Astrocyte (in vitro differentiated cells and primary cell): Measurements from ENCODE around the gene GLRX5. TPM values are rescaled to one million over a fixed set of nuclear protein-coding genes. Genes with fewer than 3 reads are reported as not detected.

Experiments
- DNase-seq: peaks from one replicate; pipeline ENCODE4 v3.0.0-alpha.2; 2010; ENCODE audit warnings: low read depth
- FAIRE-seq: peaks from 2 replicates; lab custom pipeline; 2011; peaks lifted over from hg19 to GRCh38; lab: Jason Lieb, UNC
- H2AFZ ChIP-seq: 2 replicates; pipeline ENCODE4 v1.6.0; 2012; ENCODE audit warnings: low read depth, low read length, inconsistent platforms
- H3K27ac ChIP-seq: 2 replicates; pipeline ENCODE4 v1.5.1; 2011; ENCODE audit warnings: low read depth, low read length, inconsistent platforms
- H3K27me3 ChIP-seq: 2 replicates; pipeline ENCODE4 v1.6.0; 2011; ENCODE audit warnings: low read length, inconsistent platforms; ENCODE audit not compliant: insufficient read depth
- H3K36me3 ChIP-seq: 2 replicates; pipeline ENCODE4 v1.5.1; 2011; ENCODE audit warnings: low read length, inconsistent platforms; ENCODE audit not compliant: insufficient read depth
- H3K4me1 ChIP-seq: 2 replicates; pipeline ENCODE4 v1.5.1; 2011; ENCODE audit warnings: low read length, inconsistent platforms; ENCODE audit not compliant: insufficient read depth
- H3K4me2 ChIP-seq: 2 replicates; pipeline ENCODE4 v1.6.0; 2012; ENCODE audit warnings: low read length, inconsistent platforms
- H3K4me3 ChIP-seq: 2 replicates; pipeline ENCODE4 v1.5.1; 2011; ENCODE audit warnings: low read depth, mild to moderate bottlenecking, low read length, inconsistent platforms; ENCODE audit not compliant: insufficient read depth
- H3K79me2 ChIP-seq: 2 replicates; pipeline ENCODE4 v1.6.0; 2012; ENCODE audit warnings: mild to moderate bottlenecking, low read length, inconsistent platforms; ENCODE audit not compliant: insufficient read depth
- H3K9ac ChIP-seq: 2 replicates; pipeline ENCODE4 v1.6.0; 2012; ENCODE audit warnings: mild to moderate bottlenecking, low read length, inconsistent platforms
- H3K9me3 ChIP-seq: 2 replicates; pipeline ENCODE4 v1.5.1; 2012; ENCODE audit warnings: low read depth, mild to moderate bottlenecking, low read length, inconsistent platforms; ENCODE audit not compliant: insufficient read depth
- H4K20me1 ChIP-seq: 2 replicates; pipeline ENCODE4 v1.6.0; 2012; ENCODE audit warnings: low read length, inconsistent platforms; ENCODE audit not compliant: insufficient read depth
- H3K27ac Mint-ChIP-seq: one replicate; pipeline ENCODE4 v1.8.0; 2021; ENCODE audit warnings: mild to moderate bottlenecking, mixed read lengths; ENCODE audit not compliant: unreplicated experiment
- H3K27me3 Mint-ChIP-seq: one replicate; pipeline ENCODE4 v1.8.0; 2021; ENCODE audit warnings: low read depth, mixed read lengths; ENCODE audit not compliant: unreplicated experiment
- H3K36me3 Mint-ChIP-seq: one replicate; pipeline ENCODE4 v1.8.0; 2021; ENCODE audit warnings: low read depth, mixed read lengths; ENCODE audit not compliant: unreplicated experiment
- H3K4me1 Mint-ChIP-seq: one replicate; pipeline ENCODE4 v1.8.0; 2021; ENCODE audit warnings: low read depth, mixed read lengths; ENCODE audit not compliant: unreplicated experiment
- H3K4me3 Mint-ChIP-seq: one replicate; pipeline ENCODE4 v1.8.0; 2021; ENCODE audit warnings: mild to moderate bottlenecking, moderate library complexity, mixed read lengths; ENCODE audit not compliant: unreplicated experiment
- H3K9me3 Mint-ChIP-seq: one replicate; pipeline ENCODE4 v1.8.0; 2021; ENCODE audit warnings: mild to moderate bottlenecking, mixed read lengths; ENCODE audit not compliant: unreplicated experiment
- CTCF ChIP-seq: IDR thresholded peaks from 2 replicates; pipeline ENCODE4 v1.5.1; 2011; ENCODE audit warnings: low read depth, mild to moderate bottlenecking, inconsistent platforms, low read length, moderate library complexity; ENCODE audit not compliant: insufficient read depth
- EZH2 ChIP-seq: IDR thresholded peaks from 2 replicates; pipeline ENCODE4 v1.6.1; 2012; ENCODE audit warnings: mild to moderate bottlenecking, low read length, inconsistent platforms; ENCODE audit not compliant: insufficient read depth
- total RNA-seq: library from RNA; stranded (reverse); gene quantifications from 2 replicates; pipeline ENCODE4 v1.2.1, GENCODE V29; 2021

Gene GLRX5
- total RNA-seq, 1 donor from 2014 or later, result 50.5 TPM

GRCh38 chr14:95486875-95487668 lies 47.8 kb upstream of the GLRX5 start:
- no peaks in the 10 kb centered on the region for H4K20me1 ChIP-seq
- Mint-ChIP-seq H3K36me3 (no peaks in the 10 kb centered on the region), H3K4me1 (peaks cover 18% of the 10 kb centered on the region), H3K4me3 (no peak overlapping the region), H3K27ac (no peak overlapping the region), H3K27me3 (peaks cover 16% of the 10 kb centered on the region), H3K9me3 (peaks cover 3% of the 10 kb centered on the region)
- no peak overlapping the region for H3K4me2 ChIP-seq
- no peaks in the 10 kb centered on the region for H3K27me3 ChIP-seq
- H3K9me3 ChIP-seq, result no peaks in the 10 kb centered on the region
- H3K4me3 ChIP-seq, result no peak overlapping the region
- H3K79me2 ChIP-seq, result no peaks in the 10 kb centered on the region
- no peak overlapping the region for H2AFZ ChIP-seq
- no peak overlapping the region for H3K27ac ChIP-seq
- FAIRE-seq (no peak), DNase-seq (no peak)
- H3K9ac ChIP-seq, result no peak overlapping the region
- no peaks in the 10 kb centered on the region for H3K36me3 ChIP-seq
- no peak for TF ChIP-seq CTCF
- TF ChIP-seq EZH2, result no peak
- H3K4me1 ChIP-seq, result peaks cover 19% of the 10 kb centered on the region

- H3K4me3 ChIP-seq, result no peak overlapping the region
- H3K4me2 ChIP-seq, result no peak overlapping the region
- no peaks in the 10 kb centered on the region for H3K36me3 ChIP-seq
- no peak overlapping the region for H2AFZ ChIP-seq
- FAIRE-seq (no peak), DNase-seq (no peak)
- no peaks in the 10 kb centered on the region for H3K9me3 ChIP-seq
- H3K27me3 ChIP-seq, result no peaks in the 10 kb centered on the region
- Mint-ChIP-seq H3K27me3 (peaks cover 16% of the 10 kb centered on the region), H3K36me3 (no peaks in the 10 kb centered on the region), H3K9me3 (peaks cover 4% of the 10 kb centered on the region), H3K4me1 (peaks cover 17% of the 10 kb centered on the region), H3K4me3 (no peak overlapping the region), H3K27ac (no peak overlapping the region)
- no peaks in the 10 kb centered on the region for H3K79me2 ChIP-seq
- H3K4me1 ChIP-seq, result peaks cover 15% of the 10 kb centered on the region
- H3K9ac ChIP-seq, result no peak overlapping the region
- no peaks in the 10 kb centered on the region for H4K20me1 ChIP-seq
- TF ChIP-seq EZH2, result no peak
- no peak overlapping the region for H3K27ac ChIP-seq
These were observed 47.2 kb upstream of the GLRX5 start for GRCh38 chr14:95487669-95488084.

- H3K4me3 Mint-ChIP-seq, result no peak overlapping the region
These were observed 46.3 kb upstream of the GLRX5 start for GRCh38 chr14:95488376-95489213.

More at GRCh38 chr14:95488376-95489213, 46.3 kb upstream of the GLRX5 start:
- Histone ChIP-seq H3K36me3 (no peaks in the 10 kb centered on the region), H3K27ac (no peak overlapping the region), H4K20me1 (no peaks in the 10 kb centered on the region), H3K9me3 (no peaks in the 10 kb centered on the region), H3K79me2 (no peaks in the 10 kb centered on the region), H3K4me1 (peaks cover 6% of the 10 kb centered on the region), H3K27me3 (no peaks in the 10 kb centered on the region), H3K9ac (no peak overlapping the region), H2AFZ (no peak overlapping the region), H3K4me2 (no peak overlapping the region), H3K4me3 (no peak overlapping the region)
- Mint-ChIP-seq H3K9me3 (peaks cover 4% of the 10 kb centered on the region), H3K36me3 (no peaks in the 10 kb centered on the region), H3K4me1 (peaks cover 7% of the 10 kb centered on the region), H3K27ac (no peak overlapping the region), H3K27me3 (peaks cover 16% of the 10 kb centered on the region)
- no peak for TF ChIP-seq CTCF
- FAIRE-seq, result no peak
- no peak for DNase-seq
